CD4-positive, alpha-beta T cell treated with Interleukin-21 for 1 hour (primary cell): ENCODE results near the gene TMEM14A.
"Not testable (repeated sequence)": the region's sequence is repeated elsewhere in the genome, so short reads cannot be mapped to it uniquely, and the experiment has no call there.

Source experiments
- DNase-seq: peaks from one replicate; pipeline ENCODE4 v3.0.0-alpha.2; 2020

TMEM14A gene, protein sequence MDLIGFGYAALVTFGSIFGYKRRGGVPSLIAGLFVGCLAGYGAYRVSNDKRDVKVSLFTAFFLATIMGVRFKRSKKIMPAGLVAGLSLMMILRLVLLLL

DNA sequence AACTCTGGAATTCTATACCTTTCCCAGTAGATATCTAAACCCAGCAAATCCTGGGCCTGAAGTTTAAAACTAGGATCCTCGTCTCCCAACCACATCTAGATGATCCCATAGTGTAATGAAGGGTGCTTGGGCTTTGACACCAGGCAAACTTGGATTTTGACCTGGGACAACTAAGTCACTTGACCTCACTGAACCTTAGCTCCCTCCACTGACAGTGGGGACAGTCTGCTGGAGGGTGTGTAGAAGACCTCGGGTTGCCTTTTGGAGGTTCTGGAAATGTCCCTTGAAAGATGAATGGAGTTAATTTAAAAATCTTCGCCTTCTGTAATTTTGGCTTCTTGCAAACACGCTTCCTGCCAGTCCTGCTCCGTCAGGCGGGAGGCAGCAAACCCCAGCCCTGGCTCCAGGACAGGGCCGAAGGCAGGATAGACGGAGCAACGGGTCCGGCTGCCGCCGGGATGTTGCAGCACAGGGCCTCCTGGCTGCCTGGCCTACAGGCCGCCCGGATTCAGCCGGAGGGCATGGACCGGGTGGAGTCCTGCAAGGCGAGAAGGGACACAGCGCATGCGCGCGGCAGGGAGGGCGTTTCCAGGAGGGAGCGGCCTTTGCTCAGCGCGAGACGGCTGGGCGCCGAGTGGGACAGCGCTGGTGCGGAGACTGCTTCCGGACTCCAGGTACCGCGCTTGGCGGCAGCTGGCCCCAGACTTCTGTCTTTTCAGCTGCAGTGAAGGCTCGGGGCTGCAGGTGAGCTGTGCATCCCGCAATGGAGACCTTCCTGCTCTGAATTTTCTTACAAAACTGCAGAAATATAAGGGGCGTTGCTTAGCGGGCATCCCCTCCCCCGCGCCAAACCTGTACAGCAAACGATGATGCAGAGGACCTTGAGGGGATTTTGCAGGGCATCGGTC is at the start of gene TMEM14A:
Gene TMEM14A (plus strand): TSS at position 612 of the 908 bp plus-strand sequence. CDS start 5,990 bp downstream, outside the sequence.
- peak; percentile 90 for DNase-seq

DNA sequence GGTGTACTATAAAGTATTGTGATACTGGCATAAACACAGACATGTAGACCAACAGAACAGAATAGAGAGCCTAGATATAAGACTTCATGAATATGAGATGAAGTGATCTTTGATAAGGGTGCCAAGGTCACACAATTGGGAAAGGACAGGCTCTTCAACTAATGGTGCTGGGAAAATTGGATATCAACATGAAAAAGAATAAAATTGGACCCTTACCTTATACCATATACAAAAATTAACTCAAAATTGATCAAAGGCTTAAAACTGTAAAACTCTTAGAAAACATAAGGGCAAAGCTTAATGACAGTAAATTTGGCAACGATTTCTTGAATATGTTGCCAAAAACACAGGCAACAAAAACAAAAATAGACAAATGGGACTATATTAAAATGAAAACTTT is 49.3 kb upstream of the TMEM14A start:
- no peak for DNase-seq

DNA sequence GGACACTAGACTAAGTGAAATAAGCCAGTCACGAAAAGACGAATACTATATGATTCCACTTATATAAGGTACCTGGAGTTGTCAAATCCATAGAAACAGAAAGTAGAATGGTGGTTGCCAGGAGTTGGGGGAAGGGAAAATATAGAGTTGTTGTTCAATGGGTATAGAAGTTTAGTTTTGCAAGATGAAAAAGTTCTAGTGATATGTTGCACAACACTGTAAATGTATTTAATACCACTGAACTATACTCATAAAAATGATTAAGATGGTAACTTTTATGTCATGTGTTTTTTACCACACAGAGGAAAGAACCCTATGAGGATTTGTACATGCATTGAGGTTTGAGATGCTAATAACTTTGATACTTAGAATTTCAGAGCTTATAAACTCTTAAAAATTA is 48.1 kb upstream of the TMEM14A start:
- DNase-seq, result no peak

DNA sequence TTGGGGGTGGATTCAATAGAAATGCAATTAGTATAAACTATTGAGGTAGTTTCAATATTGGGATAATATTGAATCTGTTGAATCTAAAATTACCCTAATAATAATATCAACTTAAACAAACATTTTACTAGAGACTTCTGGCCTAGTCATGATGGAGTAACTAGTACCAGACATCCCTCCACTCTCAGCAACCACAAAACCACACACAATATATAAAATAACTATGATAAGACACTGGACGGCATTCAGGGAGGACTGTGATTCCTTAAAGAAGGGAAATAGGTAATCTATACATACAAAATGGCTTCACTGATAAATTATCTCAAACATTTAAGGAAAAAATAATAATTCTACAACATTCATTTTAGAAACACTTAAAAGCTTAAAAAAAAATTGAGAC is 38.9 kb upstream of the TMEM14A start:
- DNase-seq, result no peak

DNA sequence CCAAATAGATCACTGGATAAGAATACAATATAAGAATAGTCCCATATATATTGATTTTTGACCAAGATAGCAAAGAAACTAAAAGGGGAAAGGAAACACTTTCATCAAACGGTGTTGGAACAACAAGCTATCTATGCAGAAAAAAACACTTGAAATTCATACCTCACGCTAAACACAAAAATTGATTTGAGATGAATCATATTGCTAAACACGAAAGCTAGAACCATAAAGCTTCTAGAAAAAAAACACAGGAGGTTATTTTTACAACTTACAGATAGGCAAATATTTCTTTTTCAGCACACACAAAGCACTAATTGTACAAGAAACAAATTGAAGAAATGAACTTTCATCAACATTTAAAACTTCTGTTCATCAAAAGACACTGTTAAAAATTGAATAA is 36.7 kb upstream of the TMEM14A start:
- no peak for DNase-seq

DNA sequence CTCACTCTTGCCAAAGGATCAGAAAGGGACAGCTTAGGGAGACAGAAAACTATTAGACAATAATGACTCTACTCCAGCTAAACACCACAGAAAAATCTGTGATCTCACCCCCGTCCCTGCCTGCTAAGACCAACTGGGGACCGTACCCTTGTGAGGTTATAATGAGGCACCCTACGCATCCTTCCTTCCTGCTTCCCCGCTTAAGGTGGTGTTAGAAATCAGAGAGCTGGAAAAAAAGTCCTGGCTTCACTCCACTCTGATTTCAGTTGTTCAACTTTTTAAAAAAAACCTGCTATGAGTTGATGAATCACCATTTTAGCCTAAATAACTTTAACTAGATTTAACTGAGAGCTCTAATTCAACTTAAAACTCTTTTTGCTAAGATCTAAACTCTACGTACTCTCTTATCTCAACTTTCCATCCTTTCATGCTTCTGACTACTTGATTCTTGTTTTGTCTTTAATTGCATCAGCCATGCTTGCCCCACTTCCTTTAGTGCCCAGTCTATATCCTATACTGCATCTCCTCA is 35.8 kb upstream of the TMEM14A start:
- no peak for DNase-seq

DNA sequence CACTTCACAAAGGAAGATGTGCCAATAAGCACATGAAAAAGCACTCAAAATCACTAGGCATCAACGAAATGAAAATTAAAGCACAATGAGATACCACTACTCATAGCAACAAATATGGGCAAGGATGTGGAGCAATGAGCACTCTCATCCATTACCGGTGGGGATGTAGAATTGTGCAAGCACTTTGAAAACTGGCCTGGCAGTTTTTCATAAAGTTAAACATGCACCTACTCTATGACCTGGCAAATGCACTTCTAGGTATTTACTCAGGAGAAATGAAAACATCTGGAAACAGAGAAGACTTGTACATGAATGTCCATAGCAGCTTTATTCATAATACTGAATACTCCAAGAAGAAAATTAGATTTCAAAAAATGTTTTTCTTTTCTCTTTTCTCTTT is 34.1 kb upstream of the TMEM14A start:
- DNase-seq, result no peak

DNA sequence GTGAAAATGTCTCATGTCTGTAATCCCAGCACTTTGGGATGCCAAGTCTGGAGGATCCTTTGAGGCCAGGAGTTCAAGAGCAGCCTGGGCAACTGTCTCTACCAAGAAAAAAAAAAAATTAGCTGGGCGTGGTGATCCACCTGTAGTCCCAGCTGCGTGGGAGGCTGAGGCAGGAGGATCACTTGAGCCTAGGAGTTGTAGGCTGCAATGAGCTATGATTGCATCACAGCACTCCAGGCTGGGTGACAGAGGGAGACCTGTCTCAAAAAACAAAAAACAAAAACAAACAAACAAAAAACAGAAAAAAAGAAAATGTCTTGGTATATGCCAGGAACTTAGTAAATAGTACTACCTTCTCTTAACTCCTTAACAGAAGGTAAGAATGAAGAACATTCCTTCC is 31.4 kb upstream of the TMEM14A start:
- DNase-seq, result no peak

DNA sequence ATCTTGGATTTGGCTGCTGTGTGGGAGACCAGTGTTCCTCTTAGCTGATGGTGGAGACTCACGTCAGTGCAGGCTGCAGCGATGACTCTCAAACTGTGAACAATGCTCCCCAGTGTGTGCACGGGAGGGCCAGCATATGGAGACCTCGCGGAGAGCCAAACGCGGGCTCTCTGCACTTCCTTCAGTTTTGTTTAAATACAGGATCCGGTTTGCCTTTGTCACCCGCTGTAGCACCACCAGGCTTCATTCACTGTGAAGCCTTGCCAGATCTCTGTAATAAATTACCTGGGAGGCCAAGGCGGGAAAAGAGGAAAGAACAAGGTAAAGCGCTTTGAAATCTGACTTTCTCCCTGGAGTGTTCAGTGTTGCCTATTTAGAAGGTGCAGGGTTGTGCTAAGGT is 30.7 kb upstream of the TMEM14A start:
- no peak for DNase-seq

DNA sequence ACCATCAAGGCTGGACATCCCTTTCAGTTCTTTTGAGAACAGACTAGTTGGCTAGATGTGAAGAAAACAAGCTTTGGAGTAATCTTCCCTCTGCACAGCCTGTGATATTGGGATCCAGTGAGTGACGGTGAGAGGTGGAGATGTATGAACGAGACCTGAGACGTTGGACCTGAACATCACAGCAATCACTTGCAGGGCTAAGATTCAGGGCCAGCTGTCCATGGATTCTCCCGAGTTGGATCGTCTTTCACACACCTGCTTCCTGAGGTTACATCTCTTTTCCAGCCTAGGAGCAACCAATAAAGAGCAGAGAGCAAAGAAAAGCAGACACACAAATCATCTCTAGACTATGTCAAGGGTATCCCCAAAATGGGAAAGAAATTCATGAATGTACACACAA is 30.0 kb upstream of the TMEM14A start:
- no peak for DNase-seq

DNA sequence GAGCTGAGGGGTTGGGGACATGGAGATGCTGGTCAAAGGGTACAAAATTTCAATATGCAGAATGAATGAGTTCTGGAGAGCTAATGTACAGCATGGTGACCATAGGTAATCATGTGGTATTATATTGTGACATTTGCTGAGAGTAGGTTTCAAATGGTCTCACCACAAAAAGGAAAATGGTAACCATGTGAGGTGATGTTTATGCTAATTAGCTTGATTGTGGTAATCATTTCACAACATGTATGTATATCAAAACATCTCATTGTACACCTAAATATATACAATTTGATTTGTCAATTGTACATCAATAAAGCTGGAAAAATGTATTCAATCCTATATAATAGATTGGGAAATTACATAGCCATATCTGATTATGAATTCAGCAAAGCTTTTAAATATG is 29.5 kb upstream of the TMEM14A start:
- no peak for DNase-seq

DNA sequence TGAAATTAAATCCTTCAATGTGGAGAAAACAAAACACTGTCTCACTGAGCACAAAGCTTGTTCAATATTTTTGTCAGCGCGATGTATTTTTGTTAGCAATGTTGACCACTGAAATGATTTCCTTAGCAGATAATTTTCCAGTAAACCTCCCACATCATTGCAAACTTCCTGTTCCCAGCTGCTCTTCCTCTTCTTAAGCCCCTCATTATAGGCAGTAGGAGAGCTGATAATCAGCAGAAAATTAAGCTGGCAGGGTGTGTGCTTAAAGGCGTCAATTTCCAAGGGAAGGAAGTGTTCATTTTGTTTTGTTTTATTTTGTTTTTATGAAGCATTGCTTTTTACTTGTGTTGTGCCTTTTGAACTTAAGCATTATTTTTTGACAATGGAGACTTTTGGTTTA is 29.1 kb upstream of the TMEM14A start:
- no peak for DNase-seq

DNA sequence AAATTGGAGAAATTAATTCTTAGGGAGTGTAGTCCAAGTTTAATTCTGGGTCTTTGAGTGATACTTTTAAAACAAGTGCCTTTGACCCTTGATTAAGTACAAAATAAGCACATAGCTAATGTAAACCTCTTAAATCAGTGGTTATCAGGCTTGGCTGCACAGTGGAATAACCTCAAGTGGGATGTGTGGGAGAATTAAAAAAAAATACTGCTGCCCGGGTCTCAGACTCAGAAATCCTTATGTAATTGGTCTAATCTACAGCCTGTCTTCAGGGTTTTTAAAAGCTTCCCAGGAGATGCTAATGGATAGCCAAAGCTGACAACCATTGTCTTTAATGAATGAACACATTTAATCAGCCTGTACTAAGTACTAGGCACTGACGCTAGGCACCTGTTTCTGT is 28.5 kb upstream of the TMEM14A start:
- DNase-seq, result no peak

DNA sequence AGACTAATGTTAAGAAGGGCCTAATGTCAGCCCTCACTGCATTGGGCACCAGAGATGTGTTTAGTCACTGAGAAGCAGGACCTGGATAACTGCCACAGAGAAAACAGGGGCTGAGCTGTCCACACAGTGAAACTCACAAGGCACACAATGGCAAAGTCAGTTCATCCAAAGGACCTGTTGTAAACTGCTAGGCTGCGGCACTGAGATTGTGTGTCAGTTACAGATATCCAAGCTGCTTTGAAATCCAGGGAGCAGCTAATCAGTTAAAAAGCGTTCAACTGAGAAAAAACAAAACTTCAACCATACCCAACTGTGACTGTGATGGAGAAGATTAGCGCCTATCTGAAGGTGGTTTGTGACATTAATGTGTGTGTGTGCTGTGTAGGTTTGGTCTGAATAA is 27.8 kb upstream of the TMEM14A start:
- no peak for DNase-seq

DNA sequence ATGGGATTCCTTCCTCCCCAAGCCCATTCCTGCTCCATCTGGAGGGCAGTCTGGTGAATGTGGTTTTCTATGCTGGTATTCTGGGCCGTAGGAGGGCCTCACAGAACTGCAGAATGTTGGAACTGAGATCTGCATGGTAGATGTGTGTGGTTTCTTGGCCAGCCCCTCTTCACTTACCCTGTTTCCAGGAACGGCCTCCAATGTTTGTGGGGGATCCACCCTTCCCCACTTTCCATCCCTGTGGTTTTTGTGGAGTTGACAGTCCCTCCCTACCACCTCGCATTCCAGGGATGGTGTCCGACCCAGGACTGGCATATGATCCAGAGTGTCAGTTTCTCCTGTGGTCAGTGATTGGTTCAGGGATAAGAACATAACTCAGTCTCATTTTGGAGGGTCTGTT is 26.7 kb upstream of the TMEM14A start:
- no peak for DNase-seq

DNA sequence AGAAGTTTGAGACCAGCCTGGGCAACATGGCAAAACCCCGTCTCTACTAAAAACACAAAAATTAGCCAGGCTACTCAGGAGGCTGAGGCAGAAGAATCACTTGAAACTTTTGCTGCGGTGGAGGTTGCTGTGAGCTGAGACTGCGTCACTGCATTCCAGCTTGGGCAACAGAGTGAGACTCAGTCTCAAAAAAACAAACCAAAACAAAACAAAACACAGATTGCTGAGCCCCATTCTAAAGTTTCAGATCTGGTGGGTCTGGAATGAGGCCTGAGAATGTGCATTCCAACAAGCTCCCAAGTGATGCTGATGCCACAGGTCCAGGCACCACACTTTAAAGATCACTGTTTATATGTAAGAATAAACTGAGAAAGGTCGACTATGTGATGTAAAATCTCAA is 24.9 kb upstream of the TMEM14A start:
- DNase-seq, result no peak

DNA sequence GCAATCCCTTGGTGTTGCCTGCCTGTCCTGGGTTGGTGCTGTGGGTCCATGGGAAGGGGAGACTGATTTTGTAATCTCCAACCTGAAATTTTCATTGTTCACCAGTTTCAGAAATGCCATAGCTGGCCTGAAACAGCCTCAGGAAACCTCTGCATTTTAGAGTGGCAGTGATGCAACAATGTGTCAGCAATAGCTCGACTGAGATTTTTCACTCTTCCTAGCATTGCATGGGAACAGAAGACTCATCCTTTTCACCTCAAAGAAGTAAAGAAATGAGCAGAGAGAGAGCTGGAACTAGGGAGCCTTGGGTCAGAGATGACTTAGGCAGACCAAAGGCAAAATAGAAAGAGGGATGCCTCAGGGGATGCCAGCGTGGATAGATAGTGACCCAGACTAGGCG is 23.7 kb upstream of the TMEM14A start:
- no peak for DNase-seq

DNA sequence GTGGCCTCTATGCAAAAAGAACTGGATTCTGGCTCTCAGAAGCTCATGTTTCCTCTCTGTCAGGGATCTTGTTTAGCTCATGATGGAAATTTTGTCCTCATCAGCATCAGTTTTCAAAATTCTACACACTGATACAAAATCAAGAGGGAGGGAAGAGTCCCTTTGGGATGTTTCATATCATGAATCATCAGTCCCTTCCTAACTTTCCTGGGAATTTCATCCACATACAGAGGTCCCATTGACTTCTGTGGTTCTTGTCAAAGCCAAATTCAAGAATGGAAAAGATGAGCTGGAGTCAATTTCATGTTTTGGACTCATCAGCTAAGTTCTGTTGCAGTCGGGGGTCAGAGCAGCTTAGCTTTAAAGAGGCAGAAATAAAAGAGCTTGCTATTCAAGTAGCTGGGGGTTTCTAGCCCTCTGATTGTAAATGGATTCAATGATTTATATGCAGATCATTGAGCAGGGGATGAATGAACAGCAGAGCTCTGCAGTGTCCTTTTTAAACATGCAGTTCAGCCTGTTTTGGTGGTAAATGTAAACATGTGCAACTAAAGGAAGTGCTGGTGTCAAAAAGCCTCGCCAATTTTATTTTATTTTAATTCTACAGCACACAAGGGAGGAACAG is 21.3 kb upstream of the TMEM14A start:
- DNase-seq, result no peak

DNA sequence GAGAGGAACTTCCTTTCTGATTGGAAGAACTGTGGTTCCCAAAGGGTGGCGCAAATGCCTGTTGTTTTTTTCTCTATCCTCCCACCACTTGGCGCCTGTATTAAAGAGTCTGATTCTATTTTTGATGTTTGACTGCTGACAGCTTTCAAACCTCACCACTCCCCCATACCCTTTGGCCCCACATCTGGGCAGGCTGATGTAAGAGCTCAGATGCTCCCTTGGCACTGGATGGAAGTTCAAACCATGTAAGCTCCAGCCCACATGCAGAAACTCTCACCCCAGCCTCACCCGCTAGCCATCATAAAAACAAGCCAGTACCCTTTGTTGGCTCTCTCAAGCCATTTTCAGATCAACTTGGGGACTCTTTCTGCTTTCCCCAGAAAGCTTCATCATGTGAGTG is 20.0 kb upstream of the TMEM14A start:
- no peak for DNase-seq

DNA sequence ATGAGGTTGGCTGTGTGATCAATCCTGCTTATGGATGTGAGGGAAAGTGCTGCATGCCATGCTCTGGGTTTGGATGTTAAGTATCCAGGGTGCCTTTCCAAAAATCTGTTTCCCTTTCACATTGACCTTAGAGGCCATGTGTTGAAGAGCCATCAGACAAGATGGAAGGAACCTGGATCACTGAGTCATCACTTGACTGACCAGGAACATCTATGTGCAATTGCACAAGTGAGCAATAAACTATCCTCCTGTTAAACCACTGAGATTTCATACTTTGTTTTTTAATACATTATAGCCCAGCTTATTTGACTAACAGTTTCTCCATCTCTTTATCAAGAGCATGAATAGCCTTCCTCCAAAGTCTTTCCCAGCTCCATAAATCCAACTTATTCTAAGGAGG is 17.8 kb upstream of the TMEM14A start:
- no peak for DNase-seq

DNA sequence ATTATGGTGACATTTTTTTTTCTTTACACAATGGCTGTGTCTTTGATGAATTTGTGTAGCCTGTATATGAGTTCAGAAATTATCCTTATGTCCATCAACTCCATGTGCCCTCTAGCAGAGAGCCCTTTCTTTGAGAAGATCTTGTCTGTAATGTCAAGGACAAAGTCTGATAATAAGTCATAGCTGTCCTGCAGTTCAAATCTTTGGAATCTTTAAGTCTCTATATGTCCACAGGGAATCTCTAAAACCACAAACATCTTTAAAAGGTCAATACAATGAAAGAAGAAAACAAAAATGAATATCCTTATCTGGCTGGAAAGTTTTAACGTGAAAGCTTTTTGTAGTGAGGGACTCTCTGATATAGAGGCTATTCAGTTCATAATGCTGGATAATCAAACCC is 16.9 kb upstream of the TMEM14A start:
- no peak for DNase-seq

DNA sequence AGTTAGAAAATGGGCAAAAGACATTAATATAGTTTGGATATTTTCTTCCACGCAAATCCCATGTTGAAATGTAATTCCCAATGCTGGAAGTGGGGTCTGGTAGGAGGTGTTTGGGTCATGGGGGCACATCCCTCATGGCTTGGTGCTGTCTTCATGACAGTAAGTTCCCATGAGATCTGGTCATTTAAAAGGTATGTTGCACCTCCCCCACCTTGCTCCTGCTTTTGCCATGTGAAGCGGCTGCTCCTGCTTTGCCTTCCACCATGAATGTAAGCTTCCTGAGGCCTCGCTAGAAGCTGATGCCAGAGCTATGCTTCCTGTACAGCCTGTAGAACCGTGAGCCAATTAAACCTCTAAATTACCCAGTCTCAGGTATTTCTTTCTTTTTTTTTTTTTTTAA is 16.3 kb upstream of the TMEM14A start:
- DNase-seq, result no peak

DNA sequence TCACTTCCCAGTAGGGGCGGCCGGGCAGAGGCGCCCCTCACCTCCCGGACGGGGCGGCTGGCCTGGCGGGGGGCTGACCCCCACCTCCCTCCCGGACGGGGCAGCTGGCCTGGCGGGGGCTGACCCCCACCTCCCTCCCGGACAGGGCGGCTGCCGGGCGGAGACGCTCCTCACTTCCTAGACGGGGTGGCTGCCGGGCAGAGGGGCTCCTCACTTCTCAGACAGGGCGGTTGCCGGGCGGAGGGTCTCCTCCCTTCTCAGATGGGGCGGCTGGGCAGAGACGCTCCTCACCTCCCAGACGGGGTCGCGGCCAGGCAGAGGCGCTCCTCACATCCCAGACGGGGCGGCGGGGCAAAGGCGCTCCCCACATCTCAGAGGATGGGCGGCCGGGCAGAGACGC is 15.0 kb upstream of the TMEM14A start:
- DNase-seq, result not testable (repeated sequence)

DNA sequence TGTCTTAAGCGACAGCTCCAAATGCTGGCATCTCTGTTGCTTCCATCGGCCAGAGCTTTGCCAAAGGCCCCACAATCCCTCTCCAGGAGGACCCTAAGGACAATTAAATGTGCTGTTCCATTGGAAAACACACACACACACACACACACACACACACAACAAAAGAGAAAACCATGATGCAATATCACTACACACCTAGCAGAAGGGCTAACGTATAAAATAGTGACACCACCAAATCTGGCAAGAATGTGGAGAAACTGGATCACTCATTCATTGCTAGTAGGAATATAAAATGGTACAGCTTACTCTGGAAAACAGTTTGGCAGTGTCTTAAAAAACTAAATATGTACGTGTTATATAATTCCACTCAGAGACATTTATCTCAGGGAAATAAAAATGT is 13.0 kb upstream of the TMEM14A start:
- DNase-seq, result no peak
